Stimulated activated CD4-positive, alpha-beta T cell treated with anti-CD3 and anti-CD28 coated beads, Interleukin-2, amount 100 ng/mL, for 4 hours (primary cell): ENCODE results near the gene LCN6.
"Not testable (repeated sequence)": the region's sequence is repeated elsewhere in the genome, so short reads cannot be mapped to it uniquely, and the experiment has no call there.

Experiments used
- DNase-seq: peaks from one replicate; pipeline ENCODE4 v3.0.0-alpha.2; 2020; ENCODE audit warnings: low read depth

LCN6 gene

GRCh38 chr9:136709454-136710109 is 38.7 kb downstream of the LCN6 start:
- DNase-seq = no peak

GRCh38 chr9:136707849-136708517 is 40.3 kb downstream of the LCN6 start:
- DNase-seq = no peak

- DNase-seq = no peak
Observed at GRCh38 chr9:136707011-136707410, 41.3 kb downstream of the LCN6 start.

GRCh38 chr9:136705564-136705963 is 42.8 kb downstream of the LCN6 start:
- DNase-seq = no peak

- not testable (repeated sequence) for DNase-seq
Observed at GRCh38 chr9:136704741-136705140, 43.6 kb downstream of the LCN6 start.

GRCh38 chr9:136703276-136703860 is 45.0 kb downstream of the LCN6 start:
- DNase-seq = no peak

- no peak for DNase-seq
Observed at GRCh38 chr9:136701668-136702053, 46.7 kb downstream of the LCN6 start.

GRCh38 chr9:136700959-136701667 is 47.2 kb downstream of the LCN6 start:
- peak; percentile 35 for DNase-seq

GRCh38 chr9:136700304-136700703 is 48.0 kb downstream of the LCN6 start:
- DNase-seq = no peak

- DNase-seq = no peak
Observed at GRCh38 chr9:136698635-136699246, 49.6 kb downstream of the LCN6 start.

GRCh38 chr9:136697821-136698526 is 50.4 kb downstream of the LCN6 start:
- no peak for DNase-seq

- no peak for DNase-seq
Observed at GRCh38 chr9:136697146-136697820, 51.0 kb downstream of the LCN6 start.

GRCh38 chr9:136696502-136696901 is 51.8 kb downstream of the LCN6 start:
- DNase-seq = no peak

GRCh38 chr9:136695955-136696354 is 52.4 kb downstream of the LCN6 start:
- no peak for DNase-seq

- DNase-seq = no peak
Observed at GRCh38 chr9:136695435-136695895, 52.9 kb downstream of the LCN6 start.

- no peak for DNase-seq
Observed at GRCh38 chr9:136694872-136695247, 53.5 kb downstream of the LCN6 start.

- no peak for DNase-seq
Observed at GRCh38 chr9:136694163-136694871, 54.0 kb downstream of the LCN6 start.
